Type B pancreatic cell (in vitro differentiated cells): ENCODE data around the gene CEP170. TPM values are rescaled to one million over a fixed set of nuclear protein-coding genes. Genes with fewer than 3 reads are reported as not detected.
A peak's percentile ranks its signal among the peaks of the same experiment; 100 is the strongest.

Source experiments
- DNase-seq: peaks from one replicate; pipeline ENCODE4 v3.0.0; 2021; ENCODE audit warnings: mixed read lengths; ENCODE audit not compliant: unreplicated experiment; ENCODE audit errors: extremely low spot score
- H3K27ac Mint-ChIP-seq: 2 replicates; pipeline ENCODE4 v1.8.0; 2021; ENCODE audit warnings: mild to moderate bottlenecking, mixed read lengths
- H3K27me3 Mint-ChIP-seq: 2 replicates; pipeline ENCODE4 v1.8.0; 2021; ENCODE audit warnings: mixed read lengths
- H3K36me3 Mint-ChIP-seq: 2 replicates; pipeline ENCODE4 v1.8.0; 2021; ENCODE audit warnings: mixed read lengths
- H3K4me1 Mint-ChIP-seq: one replicate; pipeline ENCODE4 v1.8.0; 2021; ENCODE audit warnings: mixed read lengths; ENCODE audit not compliant: unreplicated experiment
- H3K4me3 Mint-ChIP-seq: 2 replicates; pipeline ENCODE4 v1.8.0; 2021; ENCODE audit warnings: mild to moderate bottlenecking, mixed read lengths
- H3K9me3 Mint-ChIP-seq: 2 replicates; pipeline ENCODE4 v1.8.0; 2021; ENCODE audit warnings: mixed read lengths
- CTCF ChIP-seq: fragments of 200-600 bp; sonication (generic); conservative IDR thresholded peaks from 2 replicates; pipeline ENCODE4 v1.5.0; 2021; ENCODE audit warnings: antibody characterized with exemption, mild to moderate bottlenecking
- long read RNA-seq: library from polyadenylated mRNA; unstranded; transcript quantifications from one replicate; pipeline ENCODE4 v2.0.0, GENCODE V29; 2020
- total RNA-seq: library from RNA; stranded (reverse); gene quantifications from 2 replicates; pipeline ENCODE4 v1.2.1, GENCODE V29; 2021; ENCODE audit warnings: low replicate concordance

CEP170 gene
- total RNA-seq: 21.6 and 83.8 TPM in 2 replicates
- long read RNA-seq, partial matches to known transcripts: 27 of 52 reads
- long read RNA-seq, other reads (novel, unspliced or antisense): 21 of 52 reads

- Mint-ChIP-seq H3K27ac (peak within 1 kb of the TSS; percentile 99), H3K36me3 (no peaks in the 10 kb centered on the region), H3K4me3 (peak within 1 kb of the TSS; percentile 99), H3K27me3 (no peaks in the 10 kb centered on the region), H3K4me1 (peaks cover 23% of the 10 kb centered on the region), H3K9me3 (no peaks in the 10 kb centered on the region)
- peak; percentile 97 for DNase-seq
- no peak for TF ChIP-seq CTCF
Observed at GRCh38 chr1:243254927-243255790, at the start of gene CEP170. TSS of gene CEP170 (minus strand) at chr1:243255281. CDS start at chr1:243225280, 30,001 bp downstream.

- DNase-seq: no peak
- TF ChIP-seq CTCF: no peak
- H3K27ac Mint-ChIP-seq: no peak overlapping the region
Observed at GRCh38 chr1:243301059-243301458, 46.0 kb upstream of the CEP170 start.

GRCh38 chr1:243299069-243299468, 44.0 kb upstream of the CEP170 start:
- DNase-seq: no peak
- Mint-ChIP-seq H3K4me1 (no peaks in the 10 kb centered on the region), H3K27ac (no peak overlapping the region), H3K9me3 (peaks cover 5% of the 10 kb centered on the region), H3K36me3 (peaks cover 36% of the 10 kb centered on the region), H3K27me3 (no peaks in the 10 kb centered on the region), H3K4me3 (no peak overlapping the region)
- no peak for TF ChIP-seq CTCF

More at GRCh38 chr1:243301059-243301458, 46.0 kb upstream of the CEP170 start:
- H3K4me3 Mint-ChIP-seq: no peak overlapping the region
- no peaks in the 10 kb centered on the region for H3K4me1 Mint-ChIP-seq
- H3K36me3 Mint-ChIP-seq: peaks cover 24% of the 10 kb centered on the region
- H3K27me3 Mint-ChIP-seq: no peaks in the 10 kb centered on the region
- H3K9me3 Mint-ChIP-seq: peaks cover 5% of the 10 kb centered on the region

- no peaks in the 10 kb centered on the region for H3K4me1 Mint-ChIP-seq
- H3K27ac Mint-ChIP-seq: no peak overlapping the region
- H3K9me3 Mint-ChIP-seq: no peaks in the 10 kb centered on the region
- no peak overlapping the region for H3K4me3 Mint-ChIP-seq
- no peak for TF ChIP-seq CTCF
- peaks cover 43% of the 10 kb centered on the region for H3K36me3 Mint-ChIP-seq
- no peaks in the 10 kb centered on the region for H3K27me3 Mint-ChIP-seq
- no peak for DNase-seq
Observed at GRCh38 chr1:243294723-243295121, 39.6 kb upstream of the CEP170 start.

GRCh38 chr1:243293941-243294722, 39.1 kb upstream of the CEP170 start:
- H3K4me1 Mint-ChIP-seq: no peaks in the 10 kb centered on the region
- no peaks in the 10 kb centered on the region for H3K27me3 Mint-ChIP-seq
- DNase-seq: no peak
- H3K9me3 Mint-ChIP-seq: no peaks in the 10 kb centered on the region
- H3K36me3 Mint-ChIP-seq: peaks cover 49% of the 10 kb centered on the region
- H3K27ac Mint-ChIP-seq: no peak overlapping the region
- no peak for TF ChIP-seq CTCF
- no peak overlapping the region for H3K4me3 Mint-ChIP-seq
